GM12801 (cell line): ENCODE measurements around the gene DROSHA.

Experiments
- CTCF ChIP-seq: IDR thresholded peaks from one replicate; pipeline ENCODE4 v1.5.1; 2011; ENCODE audit warnings: control low read depth; ENCODE audit not compliant: insufficient read length; ENCODE audit errors: extremely low read depth

The DROSHA gene

GRCh38 chr5:31401691-31402090, 130.2 kb downstream of the DROSHA start:
- TF ChIP-seq CTCF, result no peak

- no peak for TF ChIP-seq CTCF
Measured at GRCh38 chr5:31397926-31398557, 133.9 kb downstream of the DROSHA start.

GRCh38 chr5:31396611-31397295, 135.1 kb downstream of the DROSHA start:
- no peak for TF ChIP-seq CTCF

- TF ChIP-seq CTCF, result no peak
Measured at GRCh38 chr5:31393126-31393525, 138.8 kb downstream of the DROSHA start.

- no peak for TF ChIP-seq CTCF
Measured at GRCh38 chr5:31392061-31392460, 139.8 kb downstream of the DROSHA start.

- TF ChIP-seq CTCF, result no peak
Measured at GRCh38 chr5:31390256-31390655, 141.6 kb downstream of the DROSHA start.

GRCh38 chr5:31385774-31386537, 145.9 kb downstream of the DROSHA start:
- no peak for TF ChIP-seq CTCF
